Astrocyte (in vitro differentiated cells and primary cell): ENCODE measurements around the gene DNHD1. TPM values are rescaled to one million over a fixed set of nuclear protein-coding genes. Genes with fewer than 3 reads are reported as not detected.

Experiments used
- DNase-seq: peaks from one replicate; pipeline ENCODE4 v3.0.0-alpha.2; 2010; ENCODE audit warnings: low read depth
- FAIRE-seq: peaks from 2 replicates; lab custom pipeline; 2011; peaks lifted over from hg19 to GRCh38; lab: Jason Lieb, UNC
- H2AFZ ChIP-seq: 2 replicates; pipeline ENCODE4 v1.6.0; 2012; ENCODE audit warnings: low read depth, low read length, inconsistent platforms
- H3K27ac ChIP-seq: 2 replicates; pipeline ENCODE4 v1.5.1; 2011; ENCODE audit warnings: low read depth, low read length, inconsistent platforms
- H3K27me3 ChIP-seq: 2 replicates; pipeline ENCODE4 v1.6.0; 2011; ENCODE audit warnings: low read length, inconsistent platforms; ENCODE audit not compliant: insufficient read depth
- H3K36me3 ChIP-seq: 2 replicates; pipeline ENCODE4 v1.5.1; 2011; ENCODE audit warnings: low read length, inconsistent platforms; ENCODE audit not compliant: insufficient read depth
- H3K4me1 ChIP-seq: 2 replicates; pipeline ENCODE4 v1.5.1; 2011; ENCODE audit warnings: low read length, inconsistent platforms; ENCODE audit not compliant: insufficient read depth
- H3K4me2 ChIP-seq: 2 replicates; pipeline ENCODE4 v1.6.0; 2012; ENCODE audit warnings: low read length, inconsistent platforms
- H3K4me3 ChIP-seq: 2 replicates; pipeline ENCODE4 v1.5.1; 2011; ENCODE audit warnings: low read depth, mild to moderate bottlenecking, low read length, inconsistent platforms; ENCODE audit not compliant: insufficient read depth
- H3K79me2 ChIP-seq: 2 replicates; pipeline ENCODE4 v1.6.0; 2012; ENCODE audit warnings: mild to moderate bottlenecking, low read length, inconsistent platforms; ENCODE audit not compliant: insufficient read depth
- H3K9ac ChIP-seq: 2 replicates; pipeline ENCODE4 v1.6.0; 2012; ENCODE audit warnings: mild to moderate bottlenecking, low read length, inconsistent platforms
- H3K9me3 ChIP-seq: 2 replicates; pipeline ENCODE4 v1.5.1; 2012; ENCODE audit warnings: low read depth, mild to moderate bottlenecking, low read length, inconsistent platforms; ENCODE audit not compliant: insufficient read depth
- H4K20me1 ChIP-seq: 2 replicates; pipeline ENCODE4 v1.6.0; 2012; ENCODE audit warnings: low read length, inconsistent platforms; ENCODE audit not compliant: insufficient read depth
- H3K27ac Mint-ChIP-seq: one replicate; pipeline ENCODE4 v1.8.0; 2021; ENCODE audit warnings: mild to moderate bottlenecking, mixed read lengths; ENCODE audit not compliant: unreplicated experiment
- H3K27me3 Mint-ChIP-seq: one replicate; pipeline ENCODE4 v1.8.0; 2021; ENCODE audit warnings: low read depth, mixed read lengths; ENCODE audit not compliant: unreplicated experiment
- H3K36me3 Mint-ChIP-seq: one replicate; pipeline ENCODE4 v1.8.0; 2021; ENCODE audit warnings: low read depth, mixed read lengths; ENCODE audit not compliant: unreplicated experiment
- H3K4me1 Mint-ChIP-seq: one replicate; pipeline ENCODE4 v1.8.0; 2021; ENCODE audit warnings: low read depth, mixed read lengths; ENCODE audit not compliant: unreplicated experiment
- H3K4me3 Mint-ChIP-seq: one replicate; pipeline ENCODE4 v1.8.0; 2021; ENCODE audit warnings: mild to moderate bottlenecking, moderate library complexity, mixed read lengths; ENCODE audit not compliant: unreplicated experiment
- H3K9me3 Mint-ChIP-seq: one replicate; pipeline ENCODE4 v1.8.0; 2021; ENCODE audit warnings: mild to moderate bottlenecking, mixed read lengths; ENCODE audit not compliant: unreplicated experiment
- EZH2 ChIP-seq: IDR thresholded peaks from 2 replicates; pipeline ENCODE4 v1.6.1; 2012; ENCODE audit warnings: mild to moderate bottlenecking, low read length, inconsistent platforms; ENCODE audit not compliant: insufficient read depth
- total RNA-seq: library from RNA; stranded (reverse); gene quantifications from 2 replicates; pipeline ENCODE4 v1.2.1, GENCODE V29; 2021
- TF ChIP-seq, protein P1 (sequence below): IDR thresholded peaks from 2 replicates; pipeline ENCODE4 v1.5.1; 2011; ENCODE audit warnings: low read depth, mild to moderate bottlenecking, inconsistent platforms, low read length, moderate library complexity; ENCODE audit not compliant: insufficient read depth

Gene DNHD1
- total RNA-seq, 1 donor from 2014 or later: 8.2 TPM

DNA sequence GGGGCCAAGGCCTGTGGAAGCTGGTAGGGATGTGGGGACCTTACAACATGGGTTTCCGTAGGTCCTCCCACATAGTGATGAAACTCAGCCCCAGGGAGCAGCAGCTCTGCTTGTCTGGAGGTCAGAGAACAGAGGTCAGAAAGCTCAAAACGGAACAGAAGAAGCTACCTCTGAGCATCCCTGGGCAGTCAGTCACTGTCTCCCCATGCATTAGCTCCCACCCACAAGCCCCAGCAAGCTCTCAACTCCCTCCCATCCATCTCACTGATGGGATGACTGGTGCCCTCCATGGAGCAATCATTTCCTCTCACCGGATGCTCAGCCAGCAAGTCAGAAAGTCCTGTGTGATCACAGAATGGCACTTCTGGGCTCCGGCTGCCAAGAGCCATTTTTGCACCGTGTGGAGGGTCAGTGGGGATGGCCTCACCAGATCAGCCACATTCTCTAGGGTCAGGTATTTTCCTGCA is 120.3 kb downstream of the DNHD1 start:
- peaks cover 38% of the 10 kb centered on the region for H3K4me1 ChIP-seq
- H3K4me3 ChIP-seq: peak overlapping the region; percentile 85
- FAIRE-seq (no peak), DNase-seq (no peak)
- peaks cover 13% of the 10 kb centered on the region for H3K36me3 Mint-ChIP-seq
- no peak overlapping the region for H2AFZ ChIP-seq
- no peak overlapping the region for H3K4me3 Mint-ChIP-seq
- H3K27me3 Mint-ChIP-seq: peaks cover 4% of the 10 kb centered on the region
- H3K4me1 Mint-ChIP-seq: peaks cover 13% of the 10 kb centered on the region
- no peaks in the 10 kb centered on the region for H3K9me3 Mint-ChIP-seq
- H3K9ac ChIP-seq: peak overlapping the region; percentile 90
- no peaks in the 10 kb centered on the region for H3K9me3 ChIP-seq
- H3K27ac Mint-ChIP-seq: no peak overlapping the region
- H3K79me2 ChIP-seq: peaks cover 18% of the 10 kb centered on the region
- H3K27ac ChIP-seq: peak overlapping the region; percentile 11
- H3K27me3 ChIP-seq: no peaks in the 10 kb centered on the region
- TF ChIP-seq, protein P1, sequence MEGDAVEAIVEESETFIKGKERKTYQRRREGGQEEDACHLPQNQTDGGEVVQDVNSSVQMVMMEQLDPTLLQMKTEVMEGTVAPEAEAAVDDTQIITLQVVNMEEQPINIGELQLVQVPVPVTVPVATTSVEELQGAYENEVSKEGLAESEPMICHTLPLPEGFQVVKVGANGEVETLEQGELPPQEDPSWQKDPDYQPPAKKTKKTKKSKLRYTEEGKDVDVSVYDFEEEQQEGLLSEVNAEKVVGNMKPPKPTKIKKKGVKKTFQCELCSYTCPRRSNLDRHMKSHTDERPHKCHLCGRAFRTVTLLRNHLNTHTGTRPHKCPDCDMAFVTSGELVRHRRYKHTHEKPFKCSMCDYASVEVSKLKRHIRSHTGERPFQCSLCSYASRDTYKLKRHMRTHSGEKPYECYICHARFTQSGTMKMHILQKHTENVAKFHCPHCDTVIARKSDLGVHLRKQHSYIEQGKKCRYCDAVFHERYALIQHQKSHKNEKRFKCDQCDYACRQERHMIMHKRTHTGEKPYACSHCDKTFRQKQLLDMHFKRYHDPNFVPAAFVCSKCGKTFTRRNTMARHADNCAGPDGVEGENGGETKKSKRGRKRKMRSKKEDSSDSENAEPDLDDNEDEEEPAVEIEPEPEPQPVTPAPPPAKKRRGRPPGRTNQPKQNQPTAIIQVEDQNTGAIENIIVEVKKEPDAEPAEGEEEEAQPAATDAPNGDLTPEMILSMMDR: no peak
- TF ChIP-seq EZH2: no peak
- H3K36me3 ChIP-seq: no peaks in the 10 kb centered on the region
- no peaks in the 10 kb centered on the region for H4K20me1 ChIP-seq
- H3K4me2 ChIP-seq: peak overlapping the region; percentile 99

- Histone ChIP-seq H3K9ac (peak overlapping the region; percentile 90), H3K36me3 (no peaks in the 10 kb centered on the region), H4K20me1 (no peaks in the 10 kb centered on the region), H3K4me3 (peak overlapping the region; percentile 85), H3K9me3 (no peaks in the 10 kb centered on the region), H3K4me1 (peaks cover 30% of the 10 kb centered on the region), H3K27ac (peak overlapping the region; percentile 72), H3K4me2 (peak overlapping the region; percentile 99), H2AFZ (peak overlapping the region; percentile 80), H3K27me3 (no peaks in the 10 kb centered on the region), H3K79me2 (peaks cover 18% of the 10 kb centered on the region)
- Mint-ChIP-seq H3K27ac (peak overlapping the region; percentile 37), H3K36me3 (peaks cover 13% of the 10 kb centered on the region), H3K27me3 (peaks cover 4% of the 10 kb centered on the region), H3K4me3 (no peak overlapping the region), H3K4me1 (peaks cover 13% of the 10 kb centered on the region), H3K9me3 (no peaks in the 10 kb centered on the region)
- FAIRE-seq: peak; percentile 64
- TF ChIP-seq, protein P1: no peak
- TF ChIP-seq EZH2: no peak
- peak; percentile 78 for DNase-seq
Observed at GRCh38 chr11:6618117-6619003, 121.3 kb downstream of the DNHD1 start.
